Central memory CD8-positive, alpha-beta T cell (primary cell): ENCODE data around the gene EAF1.

ENCODE experiments used
- ATAC-seq: fragments of 150-1000 bp; cut with Tn5 transposase; replicated peaks from 2 replicates; pipeline ENCODE4 v1.10.0; 2022; ENCODE audit warnings: mild to moderate bottlenecking, moderate FRiP score, moderate number of reproducible peaks; ENCODE audit not compliant: poor library complexity, severe bottlenecking; ENCODE audit errors: extremely low read depth
- DNase-seq, 2 donors: peaks; one replicate each; pipeline ENCODE4 v3.0.0; 2021; ENCODE audit warnings: low spot score in 2 of 2
- H3K27ac Mint-ChIP-seq: one replicate; pipeline ENCODE4 v1.8.0; 2022; ENCODE audit warnings: low read depth, mild to moderate bottlenecking, moderate library complexity, mixed read lengths
- H3K27me3 Mint-ChIP-seq: one replicate; pipeline ENCODE4 v1.8.0; 2022; ENCODE audit warnings: mixed read lengths
- H3K36me3 Mint-ChIP-seq: one replicate; pipeline ENCODE4 v1.8.0; 2022; ENCODE audit warnings: mild to moderate bottlenecking, moderate library complexity, mixed read lengths; ENCODE audit not compliant: insufficient read depth
- H3K4me1 Mint-ChIP-seq: one replicate; pipeline ENCODE4 v1.8.0; 2022; ENCODE audit warnings: mixed read lengths
- H3K4me3 Mint-ChIP-seq: one replicate; pipeline ENCODE4 v1.8.0; 2022; ENCODE audit warnings: mild to moderate bottlenecking, moderate library complexity, mixed read lengths
- H3K9me3 Mint-ChIP-seq: one replicate; pipeline ENCODE4 v1.8.0; 2022; ENCODE audit warnings: mixed read lengths

Gene EAF1

GRCh38 chr3:15420871-15421270, 6.5 kb upstream of the EAF1 start:
- no peak for ATAC-seq
- DNase-seq: no peak
- no peak overlapping the region for H3K4me3 Mint-ChIP-seq
- peaks cover 15% of the 10 kb centered on the region for H3K36me3 Mint-ChIP-seq
- no peaks in the 10 kb centered on the region for H3K9me3 Mint-ChIP-seq
- peaks cover 13% of the 10 kb centered on the region for H3K4me1 Mint-ChIP-seq
- no peaks in the 10 kb centered on the region for H3K27me3 Mint-ChIP-seq
- no peak overlapping the region for H3K27ac Mint-ChIP-seq

- Mint-ChIP-seq H3K4me3 (peak overlapping the region; percentile 91), H3K9me3 (no peaks in the 10 kb centered on the region), H3K4me1 (peaks cover 46% of the 10 kb centered on the region), H3K27me3 (no peaks in the 10 kb centered on the region), H3K27ac (peak overlapping the region; percentile 95), H3K36me3 (peaks cover 29% of the 10 kb centered on the region)
- ATAC-seq (no peak), DNase-seq (no peak)
These were observed 749 bp upstream of the EAF1 start for GRCh38 chr3:15426579-15427118.

GRCh38 chr3:15427981-15428380, 583 bp downstream of the EAF1 start:
- Mint-ChIP-seq H3K27me3 (no peaks in the 10 kb centered on the region), H3K4me3 (peak overlapping the region; percentile 91), H3K4me1 (peaks cover 46% of the 10 kb centered on the region), H3K9me3 (no peaks in the 10 kb centered on the region), H3K27ac (peak overlapping the region; percentile 95), H3K36me3 (peaks cover 29% of the 10 kb centered on the region)
- no peak for ATAC-seq
- DNase-seq: no peak

GRCh38 chr3:15428539-15428938, 1.1 kb downstream of the EAF1 start:
- DNase-seq (no peak), ATAC-seq (peak; percentile 22)
- peak overlapping the region; percentile 95 for H3K27ac Mint-ChIP-seq
- H3K9me3 Mint-ChIP-seq: no peaks in the 10 kb centered on the region
- H3K4me3 Mint-ChIP-seq: peak overlapping the region; percentile 91
- peaks cover 46% of the 10 kb centered on the region for H3K4me1 Mint-ChIP-seq
- H3K27me3 Mint-ChIP-seq: no peaks in the 10 kb centered on the region
- H3K36me3 Mint-ChIP-seq: peaks cover 30% of the 10 kb centered on the region

GRCh38 chr3:15429080-15429479, 1.7 kb downstream of the EAF1 start:
- ATAC-seq: no peak
- no peak for DNase-seq
- Mint-ChIP-seq H3K4me1 (peaks cover 46% of the 10 kb centered on the region), H3K27ac (peak overlapping the region; percentile 95), H3K9me3 (no peaks in the 10 kb centered on the region), H3K4me3 (peak overlapping the region; percentile 91), H3K36me3 (peaks cover 32% of the 10 kb centered on the region), H3K27me3 (no peaks in the 10 kb centered on the region)

- Mint-ChIP-seq H3K27me3 (no peaks in the 10 kb centered on the region), H3K36me3 (peaks cover 45% of the 10 kb centered on the region), H3K9me3 (no peaks in the 10 kb centered on the region), H3K4me1 (peaks cover 44% of the 10 kb centered on the region), H3K4me3 (no peak overlapping the region), H3K27ac (no peak overlapping the region)
- ATAC-seq (no peak), DNase-seq (no peak)
These were observed 3.2 kb downstream of the EAF1 start for GRCh38 chr3:15430624-15431023.

GRCh38 chr3:15431256-15431837, 3.9 kb downstream of the EAF1 start:
- H3K27ac Mint-ChIP-seq: peak overlapping the region; percentile 18

GRCh38 chr3:15433531-15433930, 6.1 kb downstream of the EAF1 start:
- H3K9me3 Mint-ChIP-seq: no peaks in the 10 kb centered on the region
- H3K27me3 Mint-ChIP-seq: no peaks in the 10 kb centered on the region
- DNase-seq (no peak), ATAC-seq (no peak)
- H3K27ac Mint-ChIP-seq: no peak overlapping the region
- peaks cover 26% of the 10 kb centered on the region for H3K4me1 Mint-ChIP-seq
- H3K36me3 Mint-ChIP-seq: peaks cover 58% of the 10 kb centered on the region
- H3K4me3 Mint-ChIP-seq: no peak overlapping the region

More at GRCh38 chr3:15431256-15431837, 3.9 kb downstream of the EAF1 start:
- H3K36me3 Mint-ChIP-seq: peaks cover 52% of the 10 kb centered on the region
- peaks cover 42% of the 10 kb centered on the region for H3K4me1 Mint-ChIP-seq
- ATAC-seq: no peak
- no peaks in the 10 kb centered on the region for H3K27me3 Mint-ChIP-seq
- H3K9me3 Mint-ChIP-seq: no peaks in the 10 kb centered on the region
- H3K4me3 Mint-ChIP-seq: no peak overlapping the region
- no peak for DNase-seq

GRCh38 chr3:15434756-15435155, 7.4 kb downstream of the EAF1 start:
- H3K27ac Mint-ChIP-seq: no peak overlapping the region
- no peaks in the 10 kb centered on the region for H3K27me3 Mint-ChIP-seq
- ATAC-seq: no peak
- H3K4me1 Mint-ChIP-seq: peaks cover 20% of the 10 kb centered on the region
- no peak for DNase-seq
- H3K4me3 Mint-ChIP-seq: no peak overlapping the region
- no peaks in the 10 kb centered on the region for H3K9me3 Mint-ChIP-seq
- H3K36me3 Mint-ChIP-seq: peaks cover 66% of the 10 kb centered on the region

- DNase-seq (no peak), ATAC-seq (no peak)
- H3K27ac Mint-ChIP-seq: no peak overlapping the region
- H3K4me3 Mint-ChIP-seq: no peak overlapping the region
- H3K9me3 Mint-ChIP-seq: no peaks in the 10 kb centered on the region
- no peaks in the 10 kb centered on the region for H3K27me3 Mint-ChIP-seq
- peaks cover 16% of the 10 kb centered on the region for H3K4me1 Mint-ChIP-seq
- peaks cover 76% of the 10 kb centered on the region for H3K36me3 Mint-ChIP-seq
These were observed 8.8 kb downstream of the EAF1 start for GRCh38 chr3:15436246-15436645.

- Mint-ChIP-seq H3K27me3 (no peaks in the 10 kb centered on the region), H3K4me1 (peaks cover 16% of the 10 kb centered on the region), H3K36me3 (peaks cover 74% of the 10 kb centered on the region), H3K9me3 (no peaks in the 10 kb centered on the region), H3K27ac (no peak overlapping the region), H3K4me3 (no peak overlapping the region)
- DNase-seq (no peak), ATAC-seq (no peak)
These were observed 11.6 kb downstream of the EAF1 start for GRCh38 chr3:15438983-15439382.

GRCh38 chr3:15439476-15439875, 12.1 kb downstream of the EAF1 start:
- DNase-seq (no peak), ATAC-seq (no peak)
- no peak overlapping the region for H3K4me3 Mint-ChIP-seq
- peaks cover 69% of the 10 kb centered on the region for H3K36me3 Mint-ChIP-seq
- no peaks in the 10 kb centered on the region for H3K9me3 Mint-ChIP-seq
- H3K4me1 Mint-ChIP-seq: peaks cover 15% of the 10 kb centered on the region
- H3K27ac Mint-ChIP-seq: no peak overlapping the region
- H3K27me3 Mint-ChIP-seq: no peaks in the 10 kb centered on the region

GRCh38 chr3:15440891-15441290, 13.5 kb downstream of the EAF1 start:
- Mint-ChIP-seq H3K4me1 (peaks cover 11% of the 10 kb centered on the region), H3K27ac (peak overlapping the region; percentile 75), H3K9me3 (no peaks in the 10 kb centered on the region), H3K36me3 (peaks cover 61% of the 10 kb centered on the region), H3K4me3 (no peak overlapping the region), H3K27me3 (no peaks in the 10 kb centered on the region)
- no peak for DNase-seq
- no peak for ATAC-seq
